HG03342 (cell line): Measurements from ENCODE around the gene MRPS22.
"Not testable (repeated sequence)": the region's sequence is repeated elsewhere in the genome, so short reads cannot be mapped to it uniquely, and the experiment has no call there.

Source experiments
- ATAC-seq: cut with Tn5 transposase; IDR thresholded peaks from one replicate; pipeline ENCODE4 v1.9.1; 2021; ENCODE audit warnings: mild to moderate bottlenecking, moderate library complexity; ENCODE audit not compliant: unreplicated experiment

Gene MRPS22

DNA sequence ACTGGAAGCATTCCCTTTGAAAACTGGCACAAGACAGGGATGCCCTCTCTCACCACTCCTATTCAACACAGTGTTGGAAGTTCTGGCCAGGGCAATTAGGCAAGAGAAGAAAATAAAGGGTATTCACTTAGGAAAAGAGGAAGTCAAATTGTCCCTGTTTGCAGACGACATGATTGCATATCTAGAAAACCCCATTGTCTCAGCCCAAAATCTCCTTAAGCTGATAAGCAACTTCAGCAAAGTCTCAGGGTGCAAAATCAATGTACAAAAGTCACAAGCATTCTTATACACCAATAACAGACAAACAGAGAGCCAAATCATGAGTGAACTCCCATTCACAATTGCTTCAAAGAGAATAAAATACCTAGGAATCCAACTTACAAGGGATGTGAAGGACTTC is 9.1 kb upstream of the MRPS22 start:
- not testable (repeated sequence) for ATAC-seq

DNA sequence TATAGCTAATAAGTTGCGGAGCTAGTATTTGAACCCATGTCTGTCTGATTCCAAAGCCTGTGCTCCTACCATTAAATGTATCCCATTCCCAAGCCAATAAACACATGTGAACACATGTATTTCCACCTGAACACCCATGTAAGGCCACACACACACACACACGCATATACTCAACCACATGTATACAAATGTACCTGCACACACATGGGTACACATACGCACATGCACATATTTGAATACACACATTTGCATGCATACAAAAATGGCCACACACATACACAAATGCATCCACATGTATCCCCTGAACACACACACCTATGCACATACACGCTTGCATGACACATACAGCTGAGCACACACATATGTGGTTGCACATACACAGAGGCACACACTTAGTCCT is 5.4 kb upstream of the MRPS22 start:
- no peak for ATAC-seq

GRCh38 chr3:139339219-139339906 is 4.5 kb upstream of the MRPS22 start:
- ATAC-seq = no peak

DNA sequence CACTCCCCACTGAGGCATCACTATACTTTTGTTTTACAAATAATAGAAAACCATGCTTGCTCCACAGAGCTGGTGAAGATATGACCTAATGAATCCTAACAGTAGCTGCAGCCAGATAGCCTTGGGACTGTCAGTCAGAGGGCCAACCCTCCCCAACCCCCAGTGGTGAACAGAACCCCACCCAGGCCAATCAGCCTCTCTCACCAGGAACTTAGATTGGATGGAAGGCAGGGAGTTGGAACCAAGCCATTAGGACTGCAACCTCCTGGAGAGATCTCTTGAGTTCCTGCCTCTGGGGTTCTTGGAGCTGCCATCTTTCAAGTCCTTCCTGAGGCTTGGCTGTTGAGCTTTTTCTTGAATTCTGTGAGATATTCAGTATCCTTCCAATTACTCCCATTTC is 3.0 kb upstream of the MRPS22 start:
- ATAC-seq = no peak

GRCh38 chr3:139342054-139342453 is 1.8 kb upstream of the MRPS22 start:
- ATAC-seq = no peak

- no peak for ATAC-seq
These were observed 3.0 kb downstream of the MRPS22 start for GRCh38 chr3:139346771-139347170.

GRCh38 chr3:139353920-139354556 is 10.2 kb downstream of the MRPS22 start:
- no peak for ATAC-seq

- no peak for ATAC-seq
These were observed 10.8 kb downstream of the MRPS22 start for GRCh38 chr3:139354661-139355060.

- ATAC-seq = no peak
These were observed 11.7 kb downstream of the MRPS22 start for GRCh38 chr3:139355476-139355875.

DNA sequence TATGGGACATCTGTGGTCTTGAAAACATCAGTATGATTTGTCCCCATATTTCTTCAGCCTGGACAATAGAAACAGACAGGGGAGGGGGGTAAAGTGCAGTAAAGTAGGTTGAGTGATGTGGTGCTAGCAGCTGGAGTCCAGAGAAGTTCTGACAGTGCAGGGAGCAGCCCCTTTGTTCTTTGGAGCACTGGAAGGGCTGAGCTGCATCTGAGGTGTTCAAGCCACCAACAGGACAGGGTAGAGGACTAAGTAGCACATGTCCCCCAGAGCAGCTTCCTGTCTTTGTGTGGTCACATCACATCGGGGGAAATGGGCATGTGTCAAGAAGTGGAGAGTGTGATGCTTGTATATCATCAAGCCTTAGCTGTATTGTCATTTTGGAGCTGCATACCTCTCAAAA is 12.1 kb downstream of the MRPS22 start:
- ATAC-seq = no peak

DNA sequence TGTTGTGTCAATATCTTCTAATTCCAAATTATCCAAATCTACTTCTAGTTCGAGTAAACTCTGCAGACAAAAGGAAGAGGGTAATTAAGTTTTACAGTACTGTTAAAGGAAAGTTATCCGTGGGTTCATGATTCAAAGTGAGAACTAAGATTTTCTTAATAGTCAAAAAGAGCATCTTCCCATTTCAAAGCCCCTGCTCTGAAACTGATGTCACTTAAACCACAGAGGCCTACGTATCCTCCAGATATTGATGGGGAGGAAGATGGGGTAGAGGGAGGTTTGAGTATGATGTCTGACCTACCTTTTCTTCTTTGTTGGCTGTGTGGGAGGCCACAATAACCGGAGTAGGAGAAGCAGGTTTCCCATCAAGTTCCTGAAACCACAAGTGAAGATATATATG is 14.1 kb downstream of the MRPS22 start:
- ATAC-seq = no peak

GRCh38 chr3:139358841-139359562 is 15.2 kb downstream of the MRPS22 start:
- ATAC-seq = no peak

DNA sequence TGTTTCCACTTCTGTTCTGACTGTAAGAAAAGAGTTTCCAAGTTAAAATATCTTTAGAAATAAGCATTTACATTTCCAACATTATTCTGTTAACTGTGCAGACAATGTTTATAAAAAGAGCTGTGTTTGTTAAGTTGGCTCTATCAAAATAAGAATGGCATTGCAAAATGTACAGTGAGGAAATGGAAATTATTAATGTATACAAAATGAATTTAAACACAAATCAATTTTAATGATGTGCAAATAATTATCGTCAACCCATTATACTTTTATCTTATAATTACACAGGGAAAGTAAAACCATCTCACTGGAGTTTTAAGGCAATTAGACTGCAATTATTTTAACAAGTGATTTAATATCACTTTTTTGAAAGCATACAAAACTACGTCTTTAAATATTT is 17.5 kb downstream of the MRPS22 start:
- no peak for ATAC-seq

GRCh38 chr3:139364549-139364948 is 20.7 kb downstream of the MRPS22 start:
- no peak for ATAC-seq

GRCh38 chr3:139374099-139374498 is 30.3 kb downstream of the MRPS22 start:
- ATAC-seq = no peak

DNA sequence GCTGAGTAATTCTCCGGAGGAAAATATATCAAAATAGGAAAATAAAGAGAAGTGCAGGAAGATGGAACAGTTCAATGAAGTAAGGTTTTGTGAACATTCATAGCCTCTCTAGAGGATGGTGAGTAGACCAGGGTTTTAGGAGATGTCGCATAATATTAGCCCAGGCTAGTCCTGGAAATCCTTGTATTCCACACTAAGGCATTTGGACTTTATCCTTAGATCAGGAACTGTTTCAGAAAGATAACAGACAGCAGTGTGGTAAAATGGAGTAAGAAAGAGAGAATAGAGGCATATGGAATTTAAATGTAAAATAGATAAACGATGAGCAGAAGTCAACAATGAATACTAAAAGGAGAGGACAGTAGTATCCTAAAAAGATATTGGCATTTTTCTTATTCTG is 33.6 kb downstream of the MRPS22 start:
- no peak for ATAC-seq

DNA sequence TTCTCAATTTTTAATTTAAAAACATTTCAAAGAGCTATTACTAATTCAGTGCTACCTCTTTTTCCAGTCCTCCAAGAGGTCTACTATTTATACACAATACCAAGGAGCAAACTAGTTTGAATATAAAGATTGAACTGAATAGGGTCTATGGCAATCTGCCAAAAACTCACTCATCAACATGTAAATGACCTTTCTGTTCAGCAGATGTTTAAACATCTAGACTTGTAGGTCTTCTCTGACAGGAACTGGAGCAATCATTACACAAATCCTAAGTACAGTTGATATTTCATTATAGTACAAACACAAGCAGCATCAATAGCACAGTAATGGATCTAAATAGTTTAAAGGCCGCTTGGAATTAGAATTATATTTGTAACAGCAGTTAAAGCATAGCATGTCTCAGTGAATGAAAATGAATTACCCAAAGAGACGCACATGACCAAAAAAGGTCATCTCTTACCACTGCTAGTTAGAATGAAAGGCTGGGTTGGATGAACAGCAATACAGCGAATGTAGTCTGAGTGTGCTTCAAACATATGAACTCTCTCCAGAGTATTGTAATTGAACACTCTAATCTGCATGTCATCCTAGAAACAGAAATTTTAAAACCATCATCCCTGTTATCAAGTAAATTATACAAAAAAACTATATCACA is 34.9 kb downstream of the MRPS22 start:
- no peak for ATAC-seq

DNA sequence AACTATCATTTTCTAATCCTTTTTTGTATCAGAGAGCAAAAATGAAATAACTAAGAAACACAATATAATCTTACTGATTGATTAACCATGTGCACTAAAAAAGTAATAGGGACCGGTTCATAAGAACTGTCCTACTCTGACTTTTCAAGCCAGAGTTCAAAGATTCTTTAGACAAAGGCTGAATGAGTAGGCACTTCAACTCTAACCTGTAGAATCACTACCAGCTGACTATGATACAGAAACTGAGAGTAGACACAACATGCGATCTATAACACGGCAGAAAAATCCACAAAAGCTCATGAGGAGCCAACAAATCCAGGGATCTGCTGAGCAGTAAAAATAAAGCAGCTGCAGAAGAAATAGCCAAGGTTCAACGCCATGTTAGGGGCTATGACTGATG is 36.8 kb downstream of the MRPS22 start:
- ATAC-seq = no peak

GRCh38 chr3:139382291-139382690 is 38.5 kb downstream of the MRPS22 start:
- not testable (repeated sequence) for ATAC-seq

DNA sequence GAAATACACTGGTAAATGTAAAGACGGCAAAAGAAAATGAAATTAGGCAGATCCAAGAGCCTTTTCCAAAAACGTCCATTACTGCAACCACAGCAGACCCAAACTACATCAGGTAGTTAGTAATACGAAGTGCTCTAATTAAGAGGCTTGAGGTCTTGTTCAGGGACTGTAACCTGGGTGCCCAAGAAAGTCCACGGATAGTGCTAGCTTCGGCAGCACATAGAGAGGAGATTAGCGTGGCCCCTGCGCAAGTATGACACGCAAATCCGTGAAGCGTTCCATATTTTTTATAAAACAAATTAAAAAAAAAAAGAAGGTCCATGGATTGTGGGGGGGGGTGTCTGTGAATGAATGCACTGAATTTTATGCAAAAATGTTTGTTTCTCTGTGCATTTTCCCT is 44.3 kb downstream of the MRPS22 start:
- ATAC-seq = no peak

DNA sequence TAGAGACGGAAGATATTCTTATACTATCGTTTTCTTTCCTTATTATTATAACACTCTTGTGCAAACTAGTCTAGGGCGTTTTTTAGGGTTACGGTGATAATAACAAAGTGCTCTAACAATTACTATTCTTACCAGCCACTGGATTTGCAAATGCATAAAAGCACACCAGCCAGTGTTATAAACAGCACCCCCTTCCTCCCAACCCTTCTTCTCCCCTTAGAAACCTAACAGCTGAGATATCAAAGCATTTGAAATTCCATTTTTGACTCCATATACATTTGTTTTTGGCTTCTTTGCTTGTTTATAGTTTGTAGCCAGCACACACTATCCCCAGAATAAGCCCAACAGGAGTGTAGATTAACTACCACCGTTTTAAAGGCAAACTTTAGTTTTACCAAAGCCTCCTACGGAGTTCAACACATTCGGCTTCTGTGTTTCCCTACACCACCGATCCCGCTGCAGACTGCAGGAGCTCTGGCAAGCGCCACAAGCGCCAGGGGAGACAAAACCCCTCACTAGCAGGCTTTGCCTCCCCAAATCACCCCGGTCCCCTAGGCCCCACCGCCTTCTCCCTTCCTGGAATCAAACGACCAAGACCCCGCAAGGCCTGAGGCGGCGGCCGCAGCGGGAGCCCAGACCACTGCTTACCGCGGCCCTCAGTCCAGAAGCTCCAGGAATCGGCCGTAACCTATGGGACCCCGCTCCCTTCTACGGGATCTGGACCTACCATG is 45.2 kb downstream of the MRPS22 start:
- ATAC-seq = peak; percentile 31
